SK-N-SH (cell line): Measurements from ENCODE around the gene ALG9. TPM values are rescaled to one million over a fixed set of nuclear protein-coding genes. Genes with fewer than 3 reads are reported as not detected.

Source experiments
- CTCF ChIA-PET: fragments of 300-600, 350-600 bp; formaldehyde crosslinking; extraction: SDS; loops from one replicate; lab custom pipeline; 2021; lab: Yijun Ruan, JAX
- POLR2A ChIA-PET: fragments of 350-600 bp; sonication (Branson Sonifier 250); formaldehyde crosslinking; extraction: SDS; loops from one replicate; lab custom pipeline; 2020; ENCODE audit warnings: antibody characterized with exemption, inconsistent platforms; lab: Yijun Ruan, JAX
- DNase-seq: peaks from one replicate; pipeline ENCODE4 v3.0.0; 2012
- H2AFZ ChIP-seq: fragments of 200-600 bp; sonication (generic); 2 replicates; pipeline ENCODE4 v1.8.1; 2016; ENCODE audit warnings: antibody characterized with exemption, mild to moderate bottlenecking, low read depth
- H3F3A ChIP-seq: fragments of 200-600 bp; sonication (generic); replicated peaks from 2 replicates; pipeline ENCODE3; 2016; ENCODE audit warnings: antibody characterized with exemption, mild to moderate bottlenecking; ENCODE audit not compliant: insufficient read depth
- H3K27ac ChIP-seq, 2 experiments: fragments of 200-500 bp in 1 of 2; fragments of 200-600 bp in 1 of 2; sonication (Bioruptor generic) in 1 of 2; sonication (generic), shearing (Covaris generic) in 1 of 2; 2 replicates each; pipeline versions ENCODE4 v1.5.1 to v1.6.1; 2014 to 2016; ENCODE audit warnings: low read depth in 2 of 2, inconsistent platforms in 1 of 2, low read length in 1 of 2, mild to moderate bottlenecking in 1 of 2, mixed read lengths in 1 of 2
- H3K27me3 ChIP-seq: fragments of 200-600 bp; sonication (generic), shearing (Covaris generic); 2 replicates; pipeline ENCODE4 v1.6.1; 2016; ENCODE audit warnings: mixed run types; ENCODE audit not compliant: insufficient read depth
- H3K36me3 ChIP-seq, 2 experiments: fragments of 200-500 bp in 1 of 2; fragments of 200-600 bp in 1 of 2; sonication (Bioruptor generic) in 1 of 2; sonication (generic) in 1 of 2; replicated peaks in 1 of 2; 2 replicates each; pipeline versions ENCODE3 to v1.5.1; 2014 to 2016; ENCODE audit warnings: low read length in 1 of 2, mild to moderate bottlenecking in 1 of 2; ENCODE audit not compliant: insufficient read depth in 2 of 2, control insufficient read depth in 1 of 2
- H3K4me1 ChIP-seq, 2 experiments: fragments of 200-500 bp in 1 of 2; fragments of 200-600 bp in 1 of 2; sonication (Bioruptor generic) in 1 of 2; sonication (generic), shearing (Covaris generic) in 1 of 2; 2 replicates each; pipeline versions ENCODE4 v1.5.1 to v1.6.1; 2014 to 2016; ENCODE audit warnings: low read depth in 1 of 2, low read length in 1 of 2, mixed run types in 1 of 2; ENCODE audit not compliant: insufficient read depth in 2 of 2, control insufficient read depth in 1 of 2
- H3K4me2 ChIP-seq: fragments of 200-600 bp; sonication (generic), shearing (Covaris generic); 2 replicates; pipeline ENCODE4 v1.6.1; 2017; ENCODE audit warnings: mixed run types
- H3K4me3 ChIP-seq, 2 experiments: fragments of 200-500 bp in 1 of 2; fragments of 200-600 bp in 1 of 2; sonication (Bioruptor generic) in 1 of 2; sonication (generic), shearing (Covaris generic) in 1 of 2; 2 replicates each; pipeline versions ENCODE4 v1.5.1 to v1.8.1; 2014 to 2016; ENCODE audit warnings: low read depth in 2 of 2, inconsistent platforms in 1 of 2, low read length in 1 of 2, mild to moderate bottlenecking in 1 of 2, mixed read lengths in 1 of 2, moderate library complexity in 1 of 2
- H3K79me2 ChIP-seq: fragments of 200-600 bp; sonication (generic); 2 replicates; pipeline ENCODE4 v1.8.1; 2017; ENCODE audit warnings: mild to moderate bottlenecking; ENCODE audit not compliant: insufficient read depth
- H3K9ac ChIP-seq: fragments of 200-600 bp; sonication (generic); 2 replicates; pipeline ENCODE4 v1.6.1; 2017; ENCODE audit warnings: mixed run types
- H3K9me2 ChIP-seq: fragments of 200-600 bp; sonication (generic); 2 replicates; pipeline ENCODE4 v1.6.1; 2017; ENCODE audit warnings: mixed run types
- H3K9me3 ChIP-seq: fragments of 200-600 bp; sonication (generic); 2 replicates; pipeline ENCODE4 v1.6.1; 2017; ENCODE audit warnings: mixed run types, mild to moderate bottlenecking, moderate library complexity
- H4K20me1 ChIP-seq: fragments of 200-600 bp; sonication (generic); 2 replicates; pipeline ENCODE4 v1.6.1; 2017; ENCODE audit warnings: mild to moderate bottlenecking, mixed run types; ENCODE audit not compliant: insufficient read depth
- CHD2 ChIP-seq: fragments of 150-350 bp; IDR thresholded peaks from 2 replicates; pipeline ENCODE4 v1.6.1; 2018; ENCODE audit warnings: low read length; ENCODE audit not compliant: partially characterized antibody
- EP300 ChIP-seq, 2 experiments: IDR thresholded peaks; 2 replicates each; pipeline versions ENCODE4 v1.4.0 to v1.6.1; 2012; ENCODE audit warnings: borderline replicate concordance in 1 of 2, low read depth in 1 of 2, low read length in 1 of 2
- FOSL2 ChIP-seq: IDR thresholded peaks from 2 replicates; pipeline ENCODE4 v1.4.0; 2012; ENCODE audit warnings: low read depth, mild to moderate bottlenecking, moderate library complexity, borderline replicate concordance
- FOXJ3 ChIP-seq: sonication (generic); formaldehyde crosslinking; IDR thresholded peaks from 2 replicates; pipeline ENCODE4 v1.5.1; 2020; ENCODE audit warnings: mild to moderate bottlenecking, missing genetic modification reagents
- GATA2 ChIP-seq: sonication (generic); formaldehyde crosslinking; IDR thresholded peaks from 2 replicates; pipeline ENCODE4 v1.5.0; 2020; ENCODE audit warnings: mild to moderate bottlenecking, missing genetic modification reagents
- POLR2AphosphoS5 ChIP-seq: IDR thresholded peaks from 2 replicates; pipeline ENCODE4 v1.6.1; 2012; ENCODE audit warnings: low read depth, low read length
- RCOR1 ChIP-seq: fragments of 150-350 bp; IDR thresholded peaks from 2 replicates; pipeline ENCODE4 v1.6.1; 2017; ENCODE audit warnings: antibody characterized with exemption, low read length
- SIN3A ChIP-seq: IDR thresholded peaks from 2 replicates; pipeline ENCODE4 v1.6.1; 2012; ENCODE audit warnings: low read depth, mild to moderate bottlenecking, low read length, moderate library complexity, borderline replicate concordance
- SMC3 ChIP-seq: IDR thresholded peaks from 2 replicates; pipeline ENCODE4 v1.6.1; 2012; ENCODE audit warnings: low read depth, low read length, improper control_type of control experiment
- TCF12 ChIP-seq: IDR thresholded peaks from 2 replicates; pipeline ENCODE4 v1.4.0; 2012
- TEAD4 ChIP-seq: IDR thresholded peaks from 2 replicates; pipeline ENCODE4 v1.4.0; 2012; ENCODE audit warnings: mild to moderate bottlenecking, borderline replicate concordance; ENCODE audit not compliant: insufficient read depth
- WGBS: methylation state at CpG from one replicate; pipeline ENCODE4 v1.1.6; 2017; ENCODE audit warnings: low lambda C conversion rate; 5-methylcytosine and 5-hydroxymethylcytosine counted together
- polyA plus RNA-seq, 3 experiments: library from polyadenylated mRNA; depleted of rRNA; stranded (reverse); fragments of >200 nt; gene quantifications; 2 replicates each; pipeline ENCODE4 v1.2.3, GENCODE V29; 2012
- TF ChIP-seq, protein P1 (sequence below): IDR thresholded peaks from 2 replicates; pipeline ENCODE4 v1.4.0; 2012; ENCODE audit warnings: low read depth, borderline replicate concordance
- TF ChIP-seq, protein P2 (sequence below): IDR thresholded peaks from 2 replicates; pipeline ENCODE4 v1.6.1; 2012; ENCODE audit warnings: mild to moderate bottlenecking, low read depth, low read length, moderate library complexity
- TF ChIP-seq, protein P3 (sequence below): IDR thresholded peaks from 2 replicates; pipeline ENCODE4 v1.4.0; 2012; ENCODE audit warnings: low read depth, borderline replicate concordance

ALG9 gene
- polyA plus RNA-seq, 1 of the 3 experiments (the other 2 are of a cell fraction): 17.9 TPM

DNA sequence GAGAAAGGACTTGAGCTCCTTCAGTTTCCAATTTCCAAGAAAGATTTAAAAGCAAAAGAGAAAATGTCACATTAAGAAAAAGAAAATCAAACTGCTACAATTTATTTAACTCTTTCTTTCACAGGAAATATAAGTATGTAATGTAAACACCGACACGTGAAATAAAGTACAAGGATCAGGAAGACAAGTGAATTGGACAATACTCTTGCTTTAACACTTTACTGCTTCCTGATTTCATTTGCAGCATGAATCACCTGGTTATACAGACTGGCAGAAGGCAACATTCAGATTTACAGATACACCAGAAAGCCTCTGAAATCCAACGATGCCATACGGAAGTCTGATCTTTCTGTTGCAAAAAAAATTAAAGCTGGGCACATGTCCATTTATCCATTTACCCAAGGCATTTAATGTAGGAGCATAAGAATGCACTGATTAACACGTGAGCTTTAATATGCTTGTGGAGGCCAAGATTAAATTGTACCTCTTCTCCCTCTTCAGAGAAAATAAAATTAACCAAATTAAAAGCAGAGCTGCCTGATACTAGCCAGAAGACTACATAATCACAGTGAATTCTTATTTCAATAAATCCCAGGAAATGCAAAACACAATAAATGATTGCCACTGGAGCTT lies 89.2 kb downstream of the ALG9 start:
- peak overlapping the region in 1 of 2 experiments; percentile 5; a peak in 2 of 4 replicates for H3K27ac ChIP-seq
- peaks cover 6 to 9% of the 10 kb centered on the region in 2 experiments for H3K36me3 ChIP-seq
- H3K27me3 ChIP-seq: no peaks in the 10 kb centered on the region
- WGBS: 33% methylated on average over 5 of the region's 5 CpGs
- H3K79me2 ChIP-seq: no peaks in the 10 kb centered on the region
- no peaks in the 10 kb centered on the region for H3K9me3 ChIP-seq
- CTCF ChIA-PET: interaction anchor here (0.6 to 12.5 kb wide), 14 partner anchors 9 to 390 kb away, joined by 3 to 184 read pairs (median 4); partner anchors contain the start of gene SIK2
- no peak overlapping the region for H3K4me3 ChIP-seq
- H3K4me1 ChIP-seq: peaks cover 5 to 10% of the 10 kb centered on the region in 2 experiments; a peak in 3 of 4 replicates
- POLR2A ChIA-PET: no interaction called here
- no peaks in the 10 kb centered on the region for H3F3A ChIP-seq
- no peaks in the 10 kb centered on the region for H4K20me1 ChIP-seq
- no peak overlapping the region for H2AFZ ChIP-seq
- DNase-seq: no peak
- TF ChIP-seq SMC3 (peak; percentile 6; the same call in 1 of the 2 replicates), TEAD4 (0 out of 2 replicates have a peak, but pooled peaks have one; percentile 18), TCF12 (peak; percentile 51), EP300 (IDR thresholded peaks at IDR 0.05; ENCODE audit: borderline replicate concordance in 1 of 2, low read depth in 1 of 2, low read length in 1 of 2) (peak in 1 of 2 experiments; percentile 73; a peak in 1 of 4 replicates), GATA2 (CRISPR knock-in tag) (peak; percentile 23; the same call in 1 of the 2 replicates), SIN3A (no peak), RCOR1 (peak; percentile 96), POLR2AphosphoS5 (no peak), CHD2 (peak; percentile 35)
- H3K9ac ChIP-seq: no peak overlapping the region
- no peak overlapping the region for H3K4me2 ChIP-seq
- no peaks in the 10 kb centered on the region for H3K9me2 ChIP-seq

DNA sequence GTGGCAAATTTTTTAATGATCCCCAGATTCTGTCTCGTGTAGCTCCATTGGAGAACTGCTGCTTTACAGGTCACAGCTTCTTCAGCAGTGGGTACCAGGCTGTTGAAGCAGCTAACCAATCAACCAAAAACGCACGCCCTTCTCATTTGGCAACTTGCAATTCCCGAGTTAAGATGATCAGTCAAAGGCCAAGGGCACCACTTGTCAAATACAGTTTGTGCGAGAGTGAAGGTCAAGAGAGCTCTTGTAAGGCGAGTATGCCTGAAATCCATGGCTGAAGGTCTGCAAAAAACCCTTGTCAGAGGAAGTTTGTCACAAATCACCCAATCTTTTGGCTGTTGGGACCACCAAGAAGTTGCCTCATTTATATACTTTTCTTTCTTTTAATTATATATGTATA lies 92.3 kb downstream of the ALG9 start:
- 91% methylated on average over 6 of the region's 6 CpGs for WGBS
- H3K36me3 ChIP-seq: no peaks in the 10 kb centered on the region
- H3K4me3 ChIP-seq: no peak overlapping the region
- no peaks in the 10 kb centered on the region for H3K79me2 ChIP-seq
- ChIA-PET POLR2A (no interaction called here), CTCF (interaction anchor here (0.9 to 12.5 kb wide), 7 partner anchors 14 to 213 kb away, joined by 3 to 184 read pairs (median 7); partner anchors contain the start of gene SIK2)
- H3K4me2 ChIP-seq: no peak overlapping the region
- H3K4me1 ChIP-seq: peaks cover 5 to 10% of the 10 kb centered on the region in 2 experiments; a peak in 3 of 4 replicates
- H3F3A ChIP-seq: peaks cover 16% of the 10 kb centered on the region
- no peaks in the 10 kb centered on the region for H4K20me1 ChIP-seq
- no peaks in the 10 kb centered on the region for H3K9me2 ChIP-seq
- TF ChIP-seq, protein P1, sequence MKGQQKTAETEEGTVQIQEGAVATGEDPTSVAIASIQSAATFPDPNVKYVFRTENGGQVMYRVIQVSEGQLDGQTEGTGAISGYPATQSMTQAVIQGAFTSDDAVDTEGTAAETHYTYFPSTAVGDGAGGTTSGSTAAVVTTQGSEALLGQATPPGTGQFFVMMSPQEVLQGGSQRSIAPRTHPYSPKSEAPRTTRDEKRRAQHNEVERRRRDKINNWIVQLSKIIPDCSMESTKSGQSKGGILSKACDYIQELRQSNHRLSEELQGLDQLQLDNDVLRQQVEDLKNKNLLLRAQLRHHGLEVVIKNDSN: no peak
- TF ChIP-seq, protein P2, sequence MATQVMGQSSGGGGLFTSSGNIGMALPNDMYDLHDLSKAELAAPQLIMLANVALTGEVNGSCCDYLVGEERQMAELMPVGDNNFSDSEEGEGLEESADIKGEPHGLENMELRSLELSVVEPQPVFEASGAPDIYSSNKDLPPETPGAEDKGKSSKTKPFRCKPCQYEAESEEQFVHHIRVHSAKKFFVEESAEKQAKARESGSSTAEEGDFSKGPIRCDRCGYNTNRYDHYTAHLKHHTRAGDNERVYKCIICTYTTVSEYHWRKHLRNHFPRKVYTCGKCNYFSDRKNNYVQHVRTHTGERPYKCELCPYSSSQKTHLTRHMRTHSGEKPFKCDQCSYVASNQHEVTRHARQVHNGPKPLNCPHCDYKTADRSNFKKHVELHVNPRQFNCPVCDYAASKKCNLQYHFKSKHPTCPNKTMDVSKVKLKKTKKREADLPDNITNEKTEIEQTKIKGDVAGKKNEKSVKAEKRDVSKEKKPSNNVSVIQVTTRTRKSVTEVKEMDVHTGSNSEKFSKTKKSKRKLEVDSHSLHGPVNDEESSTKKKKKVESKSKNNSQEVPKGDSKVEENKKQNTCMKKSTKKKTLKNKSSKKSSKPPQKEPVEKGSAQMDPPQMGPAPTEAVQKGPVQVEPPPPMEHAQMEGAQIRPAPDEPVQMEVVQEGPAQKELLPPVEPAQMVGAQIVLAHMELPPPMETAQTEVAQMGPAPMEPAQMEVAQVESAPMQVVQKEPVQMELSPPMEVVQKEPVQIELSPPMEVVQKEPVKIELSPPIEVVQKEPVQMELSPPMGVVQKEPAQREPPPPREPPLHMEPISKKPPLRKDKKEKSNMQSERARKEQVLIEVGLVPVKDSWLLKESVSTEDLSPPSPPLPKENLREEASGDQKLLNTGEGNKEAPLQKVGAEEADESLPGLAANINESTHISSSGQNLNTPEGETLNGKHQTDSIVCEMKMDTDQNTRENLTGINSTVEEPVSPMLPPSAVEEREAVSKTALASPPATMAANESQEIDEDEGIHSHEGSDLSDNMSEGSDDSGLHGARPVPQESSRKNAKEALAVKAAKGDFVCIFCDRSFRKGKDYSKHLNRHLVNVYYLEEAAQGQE: no peak
- no peak for TF ChIP-seq FOXJ3
- no peak for TF ChIP-seq FOSL2
- TF ChIP-seq, protein P3, sequence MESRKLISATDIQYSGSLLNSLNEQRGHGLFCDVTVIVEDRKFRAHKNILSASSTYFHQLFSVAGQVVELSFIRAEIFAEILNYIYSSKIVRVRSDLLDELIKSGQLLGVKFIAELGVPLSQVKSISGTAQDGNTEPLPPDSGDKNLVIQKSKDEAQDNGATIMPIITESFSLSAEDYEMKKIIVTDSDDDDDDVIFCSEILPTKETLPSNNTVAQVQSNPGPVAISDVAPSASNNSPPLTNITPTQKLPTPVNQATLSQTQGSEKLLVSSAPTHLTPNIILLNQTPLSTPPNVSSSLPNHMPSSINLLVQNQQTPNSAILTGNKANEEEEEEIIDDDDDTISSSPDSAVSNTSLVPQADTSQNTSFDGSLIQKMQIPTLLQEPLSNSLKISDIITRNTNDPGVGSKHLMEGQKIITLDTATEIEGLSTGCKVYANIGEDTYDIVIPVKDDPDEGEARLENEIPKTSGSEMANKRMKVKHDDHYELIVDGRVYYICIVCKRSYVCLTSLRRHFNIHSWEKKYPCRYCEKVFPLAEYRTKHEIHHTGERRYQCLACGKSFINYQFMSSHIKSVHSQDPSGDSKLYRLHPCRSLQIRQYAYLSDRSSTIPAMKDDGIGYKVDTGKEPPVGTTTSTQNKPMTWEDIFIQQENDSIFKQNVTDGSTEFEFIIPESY: no peak
- no peak overlapping the region for H3K9ac ChIP-seq
- no peaks in the 10 kb centered on the region for H3K9me3 ChIP-seq
- no peak overlapping the region for H3K27ac ChIP-seq
- DNase-seq: no peak
- no peaks in the 10 kb centered on the region for H3K27me3 ChIP-seq
- no peak overlapping the region for H2AFZ ChIP-seq
